Stimulated activated naive CD8-positive, alpha-beta T cell treated with anti-CD3 and anti-CD28 coated beads, Interleukin-15, Interleukin-2, amounts not matched to agents 100 U/mL and 50 U/mL, for 24 hours (primary cell): ENCODE measurements around the gene FADS3.

Experiments
- ATAC-seq: fragments of 150-1000 bp; cut with Tn5 transposase; one replicate; pipeline ENCODE4 v1.10.0; 2021
- DNase-seq: peaks from one replicate; pipeline ENCODE4 v3.0.0; 2021

FADS3 gene

DNA sequence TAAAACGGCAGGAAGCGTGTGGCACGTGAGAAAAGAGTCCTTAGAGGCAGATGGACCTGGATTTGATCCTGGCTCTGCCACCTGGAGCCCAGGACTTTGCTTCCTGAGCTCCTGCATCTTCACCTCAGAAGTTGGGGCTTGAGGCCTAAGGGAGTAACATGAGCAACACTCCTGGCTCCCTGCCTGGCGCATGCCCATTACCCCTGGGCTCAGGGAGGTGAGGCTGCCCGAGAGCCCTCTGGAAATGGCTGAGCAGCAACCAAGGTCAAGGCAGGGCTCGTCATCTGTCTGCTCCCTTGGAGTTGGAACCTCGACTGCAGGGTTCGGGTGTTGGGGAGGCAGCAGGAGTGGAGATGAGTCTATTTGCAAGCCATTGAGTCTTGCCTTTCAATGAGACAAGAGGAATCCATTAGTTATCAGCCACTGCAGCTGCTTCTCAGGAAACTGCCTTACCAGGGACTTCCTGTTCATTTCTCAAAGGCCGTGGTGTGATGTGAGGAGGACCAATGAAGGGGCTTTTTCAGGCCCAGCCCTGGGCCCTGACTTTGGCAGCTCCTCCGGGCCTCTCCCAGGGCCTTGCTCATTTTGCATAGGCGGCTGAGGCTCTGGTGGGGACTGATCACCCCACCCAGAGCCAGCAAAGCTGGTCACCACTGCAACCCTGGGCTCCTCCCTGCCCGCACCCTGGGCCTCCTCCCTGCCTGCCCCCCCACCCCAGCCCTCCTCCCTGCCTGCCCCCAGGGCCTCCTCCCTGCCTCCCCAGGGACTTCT lies 56.9 kb downstream of the FADS3 start:
- ATAC-seq (peak; percentile 97), DNase-seq (peak; percentile 63)

DNA sequence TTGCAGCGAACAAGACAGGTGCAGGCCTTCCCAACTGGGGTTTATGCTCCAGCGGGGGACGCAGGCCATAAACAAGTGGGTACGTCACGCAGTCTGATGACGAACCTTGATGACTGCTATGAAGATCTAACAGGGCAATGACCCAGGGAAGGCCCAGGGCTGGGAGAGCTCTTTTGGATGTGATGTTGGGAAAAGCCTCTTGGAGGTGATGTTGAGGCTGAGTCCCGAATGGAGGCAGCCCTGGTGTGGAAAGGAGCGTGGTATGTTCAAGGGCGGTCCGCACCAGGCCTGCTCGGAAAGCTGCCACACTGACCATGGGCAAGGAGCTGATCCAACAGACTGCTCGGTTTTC lies 57.4 kb downstream of the FADS3 start:
- ATAC-seq: no peak
- no peak for DNase-seq

DNA sequence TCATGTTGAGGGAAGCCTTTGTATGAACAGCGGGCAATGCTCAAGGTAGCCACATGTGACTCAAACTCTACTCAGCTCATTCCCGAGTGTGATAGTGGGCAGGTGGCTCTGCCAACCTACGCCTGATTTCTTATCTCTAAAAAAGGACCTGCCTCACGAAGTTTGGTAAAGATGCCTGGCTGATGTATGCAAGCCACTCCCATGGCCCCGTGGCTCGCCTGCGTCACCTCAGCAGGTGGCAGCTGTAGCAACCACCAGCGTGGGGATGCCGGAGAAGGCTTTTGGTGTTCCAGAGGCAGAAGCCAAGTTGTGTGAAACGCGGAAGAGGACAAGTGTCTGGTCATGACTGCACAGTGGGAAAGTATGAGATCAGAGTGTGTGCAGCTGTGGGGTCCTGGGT lies 57.9 kb downstream of the FADS3 start:
- ATAC-seq (no peak), DNase-seq (no peak)

DNA sequence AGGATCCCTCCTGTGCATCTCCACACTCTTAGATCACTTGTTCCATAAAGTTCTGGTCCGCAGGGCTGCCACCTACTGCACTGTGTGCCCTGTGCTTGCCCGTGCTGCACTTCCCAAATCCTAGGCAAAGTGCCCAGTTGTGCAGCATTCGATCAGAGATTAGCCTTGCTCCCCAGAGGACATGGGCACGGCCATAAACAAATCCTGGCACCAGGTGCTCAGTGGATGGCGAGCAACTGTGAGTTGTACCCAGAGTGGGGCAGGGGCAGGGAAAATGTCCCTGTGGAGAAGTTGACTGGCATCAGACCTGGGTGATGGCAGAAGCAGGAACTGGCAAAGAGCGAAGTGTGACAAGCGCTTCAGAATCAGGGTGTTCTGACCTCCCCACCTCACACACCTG lies 58.6 kb downstream of the FADS3 start:
- ATAC-seq (no peak), DNase-seq (no peak)

DNA sequence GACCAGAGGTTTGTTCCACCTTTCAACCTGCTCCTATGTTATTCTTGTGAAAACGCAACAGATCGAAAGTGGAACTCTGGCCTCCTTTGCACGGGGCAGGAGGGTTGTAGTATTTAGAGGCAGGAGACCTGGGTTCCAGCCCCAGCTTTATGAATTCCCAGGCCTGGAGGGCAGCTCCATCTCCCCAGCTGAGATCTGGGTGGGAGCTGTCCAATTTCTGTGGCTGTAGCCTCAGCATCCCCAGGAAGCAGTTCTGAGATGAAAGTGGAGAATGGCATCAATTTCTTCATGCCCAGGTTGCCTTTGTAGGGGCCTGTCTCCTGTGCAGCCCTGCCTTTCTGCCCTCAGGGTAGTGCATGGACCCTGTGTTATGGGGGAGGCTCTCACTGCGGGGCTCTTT lies 59.1 kb downstream of the FADS3 start:
- ATAC-seq: no peak
- no peak for DNase-seq

DNA sequence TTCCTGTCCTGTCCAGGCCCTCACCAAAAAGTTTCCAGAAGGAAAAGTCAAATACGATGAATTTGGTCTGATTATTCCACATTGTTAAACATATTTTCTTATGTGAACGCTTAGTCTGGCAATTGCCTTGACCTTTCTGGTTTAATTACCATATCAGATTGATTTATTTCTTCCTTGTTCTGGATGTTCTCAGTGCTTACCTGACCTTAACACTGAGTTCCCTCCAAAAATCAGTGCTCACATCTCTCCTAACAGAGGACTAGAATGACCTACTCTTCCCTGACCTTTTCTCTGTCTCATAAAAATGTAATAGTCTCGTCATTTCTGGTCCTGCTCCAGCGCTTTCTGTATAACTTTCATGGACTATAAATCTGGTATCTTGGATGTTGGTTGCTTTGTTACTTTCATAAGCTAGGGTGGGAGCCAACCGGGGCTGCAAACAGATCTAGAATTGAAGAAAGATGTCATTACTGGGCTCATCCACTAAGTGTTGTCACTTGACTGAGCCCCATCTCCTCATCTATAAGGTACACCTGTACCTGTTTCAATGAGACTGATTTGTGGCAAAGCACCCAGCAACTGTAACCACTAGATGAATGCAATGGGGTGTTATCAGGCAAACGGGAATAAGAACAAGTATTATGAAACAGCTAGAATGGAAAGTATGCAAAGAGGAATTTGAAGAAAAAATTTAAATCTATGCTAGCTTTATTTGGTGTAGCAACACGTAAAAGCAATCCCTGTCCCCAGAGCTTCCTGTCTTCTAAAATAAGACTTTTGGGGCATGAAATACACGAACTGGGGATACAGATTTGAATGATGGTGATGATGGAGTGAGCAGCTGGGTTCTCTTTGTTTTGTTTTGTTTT lies 60.9 kb downstream of the FADS3 start:
- no peak for DNase-seq
- no peak for ATAC-seq

DNA sequence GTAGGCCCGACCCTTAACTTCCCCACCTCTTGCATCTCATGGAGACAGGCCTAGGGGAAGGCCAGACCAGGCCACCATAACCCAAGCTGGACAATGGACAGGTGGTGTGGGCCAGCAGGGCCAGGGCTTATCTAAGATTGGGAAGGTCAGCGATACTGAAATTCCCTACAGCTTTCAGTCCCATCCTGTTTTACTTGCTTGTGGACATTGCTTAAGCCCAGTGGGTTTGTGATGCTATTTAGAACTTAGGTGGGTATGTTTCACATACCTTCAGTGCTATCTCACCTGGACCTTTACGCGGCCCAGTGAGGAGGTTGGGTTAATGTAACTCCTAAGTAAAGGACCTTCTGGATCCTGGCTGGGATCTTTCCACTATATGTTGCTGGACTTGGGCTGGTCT lies 61.5 kb downstream of the FADS3 start:
- DNase-seq (no peak), ATAC-seq (no peak)

DNA sequence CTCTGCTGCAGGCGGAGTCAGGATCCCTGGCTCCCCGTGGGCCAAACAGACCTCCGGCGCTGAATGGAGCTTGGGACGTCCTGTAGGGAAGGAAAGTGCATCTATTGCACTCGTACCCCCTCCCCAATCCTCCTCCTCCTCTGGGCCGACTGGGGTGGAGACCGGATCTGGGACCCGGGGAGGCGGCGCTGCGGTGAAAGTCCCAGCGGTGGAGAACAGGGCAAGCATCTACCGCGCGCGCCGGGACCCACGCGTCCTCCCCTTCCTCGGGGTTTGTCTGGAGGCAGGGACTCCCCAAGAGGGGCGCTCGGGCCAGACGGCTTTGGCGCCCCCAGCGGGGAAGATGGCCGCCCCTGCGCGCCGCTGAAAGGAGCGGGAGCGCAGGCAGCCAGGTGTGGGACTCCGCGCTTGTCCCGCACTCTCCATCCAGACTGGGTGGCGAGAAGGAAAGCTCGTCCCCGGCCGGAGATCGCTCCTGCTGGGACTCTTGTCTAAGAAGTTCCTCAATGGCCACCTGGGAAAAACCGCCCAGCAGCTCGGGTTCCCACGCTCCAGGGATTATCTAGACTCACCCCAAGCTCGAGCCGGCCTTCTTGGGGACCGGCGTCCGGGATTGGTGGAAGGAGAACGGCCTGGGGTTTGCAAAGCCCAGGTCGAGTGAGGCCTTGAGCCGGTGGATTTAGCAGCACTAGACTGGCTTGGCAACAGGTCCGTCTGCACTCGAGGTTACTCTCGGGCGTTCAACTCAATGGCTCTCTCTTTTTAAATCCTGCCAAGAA lies 62.5 kb downstream of the FADS3 start:
- DNase-seq (peak; percentile 61), ATAC-seq (peak; percentile 42)

DNA sequence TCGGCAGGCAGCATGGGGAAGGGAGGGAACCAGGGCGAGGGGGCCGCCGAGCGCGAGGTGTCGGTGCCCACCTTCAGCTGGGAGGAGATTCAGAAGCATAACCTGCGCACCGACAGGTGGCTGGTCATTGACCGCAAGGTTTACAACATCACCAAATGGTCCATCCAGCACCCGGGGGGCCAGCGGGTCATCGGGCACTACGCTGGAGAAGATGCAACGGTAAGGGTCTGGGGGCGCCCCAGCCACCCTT lies 63.0 kb downstream of the FADS3 start:
- ATAC-seq: no peak
- no peak for DNase-seq

DNA sequence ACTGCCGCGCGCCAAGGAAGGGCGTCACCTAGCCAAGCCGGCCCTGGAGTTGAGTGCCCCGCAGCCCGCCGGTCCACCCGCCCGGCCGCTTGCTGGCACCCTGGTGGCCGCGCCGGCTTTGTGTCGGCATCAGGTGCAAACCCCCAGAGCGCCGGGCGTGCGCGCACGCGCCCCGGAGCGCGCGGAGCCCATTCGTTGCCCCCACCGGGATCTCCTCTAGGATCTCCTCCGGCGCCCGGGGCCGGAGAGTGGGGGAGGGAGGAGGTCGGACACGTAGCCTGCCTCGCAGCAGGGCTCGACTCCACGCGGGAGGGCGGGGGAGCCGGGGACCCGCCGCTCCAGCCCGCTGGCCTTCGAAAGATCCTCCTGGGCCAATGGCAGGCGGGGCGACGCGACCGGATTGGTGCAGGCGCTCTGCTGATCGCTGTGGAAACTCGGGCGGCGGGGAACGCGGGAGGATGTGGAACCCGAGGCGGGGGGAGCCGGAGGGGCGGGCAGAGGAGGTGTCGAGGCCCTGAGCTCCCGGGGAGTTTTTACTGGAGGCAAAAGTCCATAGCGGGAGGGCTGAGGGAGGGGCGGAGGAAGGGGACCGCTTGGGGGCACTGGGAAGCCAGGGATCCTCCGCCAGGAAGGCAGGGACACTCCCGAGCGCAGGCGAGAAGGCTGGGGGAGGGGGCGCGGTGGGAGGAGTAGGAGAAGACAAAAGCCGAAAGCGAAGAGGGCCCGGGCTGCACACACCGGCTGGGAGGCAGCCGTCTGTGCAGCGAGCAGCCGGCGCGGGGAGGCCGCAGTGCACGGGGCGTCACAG lies 63.6 kb downstream of the FADS3 start, which contains the start of gene FADS2:
TSS of gene FADS2 (plus strand) at position 730 of the 808 bp plus-strand sequence. CDS start 91 bp downstream, outside the sequence.
- peak; percentile 85 for DNase-seq
- ATAC-seq: peak; percentile 82

DNA sequence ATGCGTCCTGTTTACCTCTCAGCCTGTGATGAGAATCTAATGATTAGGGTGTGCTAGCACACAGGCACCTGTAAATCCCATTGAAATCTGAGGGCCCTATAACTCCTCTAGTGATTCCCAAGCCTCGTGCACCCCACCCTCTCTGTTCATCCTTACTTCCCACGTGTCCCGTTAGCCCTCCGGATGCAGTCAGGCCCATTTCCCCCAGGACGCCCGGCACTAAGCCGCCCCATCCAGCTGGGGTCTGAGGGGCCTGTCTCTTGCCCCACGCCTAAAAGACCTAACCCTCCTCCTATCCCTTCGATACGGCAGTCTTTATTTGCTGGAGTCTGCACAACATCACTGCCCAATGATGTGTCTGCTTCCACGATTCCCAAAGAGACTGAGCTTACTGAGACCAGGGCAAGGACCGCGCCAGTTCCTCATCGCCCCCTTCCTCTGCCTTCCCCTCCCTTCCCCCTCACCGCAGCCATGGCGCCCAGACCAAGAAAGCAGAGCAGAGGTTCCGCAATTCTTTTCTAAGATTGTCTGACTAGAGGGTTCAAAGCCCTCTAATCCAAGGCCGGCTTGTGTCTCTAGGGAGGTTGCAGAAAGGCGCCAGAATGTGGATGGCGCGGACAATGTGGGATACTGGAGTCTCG lies 64.3 kb downstream of the FADS3 start:
- ATAC-seq: peak; percentile 6
- no peak for DNase-seq
